GM23338 (cell line): ENCODE data around the gene TNFRSF6B. TPM values are rescaled to one million over a fixed set of nuclear protein-coding genes. Genes with fewer than 3 reads are reported as not detected.

Experiments used
- ATAC-seq: fragments of 200-7000 bp; cut with Tn5 transposase; 3 replicates; pipeline ENCODE4 v1.9.1; 2020
- DNase-seq: peaks from one replicate; pipeline ENCODE4 v3.0.0-alpha.2; 2015; ENCODE audit warnings: low spot score
- H2AFZ ChIP-seq: fragments of 200-600 bp; sonication (generic); 2 replicates; pipeline ENCODE4 v1.8.0; 2016; ENCODE audit warnings: antibody characterized with exemption, mild to moderate bottlenecking, moderate library complexity
- H3F3A ChIP-seq: fragments of 200-600 bp; sonication (generic); replicated peaks from 2 replicates; pipeline ENCODE4 v1.8.0; 2017; ENCODE audit warnings: antibody characterized with exemption, mixed run types, low read depth
- H3K27ac ChIP-seq: fragments of 200-600 bp; sonication (generic); 2 replicates; pipeline ENCODE4 v1.6.1; 2016; ENCODE audit warnings: low read depth
- H3K27me3 ChIP-seq: fragments of 200-600 bp; sonication (generic); 2 replicates; pipeline ENCODE4 v1.8.0; 2016; ENCODE audit warnings: mild to moderate bottlenecking, mixed run types, moderate library complexity; ENCODE audit not compliant: insufficient read depth
- H3K36me3 ChIP-seq: fragments of 200-600 bp; sonication (generic); 2 replicates; pipeline ENCODE4 v1.8.0; 2016; ENCODE audit warnings: mild to moderate bottlenecking; ENCODE audit not compliant: insufficient read depth
- H3K4me1 ChIP-seq: fragments of 200-600 bp; sonication (generic); 2 replicates; pipeline ENCODE4 v1.8.0; 2016; ENCODE audit warnings: mild to moderate bottlenecking, moderate library complexity; ENCODE audit not compliant: insufficient read depth
- H3K4me2 ChIP-seq: fragments of 200-600 bp; sonication (generic); 2 replicates; pipeline ENCODE4 v1.7.1; 2017; ENCODE audit warnings: mixed run types
- H3K4me3 ChIP-seq: fragments of 200-600 bp; sonication (generic); 2 replicates; pipeline ENCODE4 v1.6.1; 2016; ENCODE audit warnings: mixed run types
- H3K79me2 ChIP-seq: fragments of 200-600 bp; sonication (generic); replicated peaks from 2 replicates; pipeline ENCODE4 v1.8.0; 2017; ENCODE audit warnings: mild to moderate bottlenecking; ENCODE audit not compliant: insufficient read depth
- H3K9me2 ChIP-seq: fragments of 200-600 bp; sonication (generic); 2 replicates; pipeline ENCODE4 v1.8.0; 2017; ENCODE audit not compliant: insufficient read depth
- H4K20me1 ChIP-seq: fragments of 200-600 bp; sonication (generic); replicated peaks from 2 replicates; pipeline ENCODE4 v1.8.0; 2017; ENCODE audit warnings: mild to moderate bottlenecking; ENCODE audit not compliant: insufficient read depth
- H3K27ac Mint-ChIP-seq: 2 replicates; pipeline ENCODE4 v1.8.0; 2020; ENCODE audit warnings: inconsistent platforms, mild to moderate bottlenecking, moderate library complexity, mixed read lengths
- H3K27me3 Mint-ChIP-seq: 3 replicates; pipeline ENCODE4 v1.8.0; 2022; ENCODE audit warnings: low read depth, mild to moderate bottlenecking, moderate library complexity, mixed read lengths, inconsistent platforms; ENCODE audit not compliant: insufficient read depth, poor library complexity
- H3K36me3 Mint-ChIP-seq: 3 replicates; pipeline ENCODE4 v1.8.0; 2021; ENCODE audit warnings: low read depth, mild to moderate bottlenecking, inconsistent platforms, moderate library complexity, mixed read lengths
- H3K4me1 Mint-ChIP-seq: 3 replicates; pipeline ENCODE4 v1.8.0; 2020; ENCODE audit warnings: mild to moderate bottlenecking, inconsistent platforms, mixed read lengths
- H3K4me3 Mint-ChIP-seq: 3 replicates; pipeline ENCODE4 v1.8.0; 2021; ENCODE audit warnings: moderate library complexity, mild to moderate bottlenecking, inconsistent platforms, mixed read lengths
- H3K9me3 Mint-ChIP-seq: 3 replicates; pipeline ENCODE4 v1.8.0; 2020; ENCODE audit warnings: moderate library complexity, mild to moderate bottlenecking, inconsistent platforms, mixed read lengths
- EZH2 ChIP-seq: fragments of 200-600 bp; sonication (generic); IDR thresholded peaks from one replicate; pipeline ENCODE4 v1.8.0; 2017; ENCODE audit warnings: antibody characterized with exemption, mild to moderate bottlenecking, low read depth; ENCODE audit not compliant: unreplicated experiment
- JUNB ChIP-seq: IDR thresholded peaks from one replicate; pipeline ENCODE4 v1.6.1; 2016; ENCODE audit warnings: antibody characterized with exemption; ENCODE audit not compliant: unreplicated experiment
- NANOG ChIP-seq: IDR thresholded peaks from 2 replicates; pipeline ENCODE4 v1.6.1; 2016; ENCODE audit warnings: antibody characterized with exemption, borderline replicate concordance
- POLR2AphosphoS5 ChIP-seq: IDR thresholded peaks from 2 replicates; pipeline ENCODE4 v1.6.1; 2016; ENCODE audit warnings: antibody characterized with exemption, low read depth
- ZNF114 ChIP-seq: fragments of 250-450 bp; sonication (Bioruptor Pico); IDR thresholded peaks from 2 replicates; pipeline ENCODE4 v1.5.0; 2020; ENCODE audit warnings: mild to moderate bottlenecking, moderate library complexity
- ZNF331 ChIP-seq: fragments of 250-450 bp; sonication (Bioruptor Pico); IDR thresholded peaks from 2 replicates; pipeline ENCODE4 v1.5.0; 2020; ENCODE audit warnings: low read depth, mild to moderate bottlenecking, moderate library complexity
- polyA plus RNA-seq: library from polyadenylated mRNA; unstranded; fragments of >200 nt; fragmentation: Nextera tagmentation; extraction: Ambion mirVana; gene quantifications from 2 replicates; pipeline ENCODE4 v1.2.1, GENCODE V29; 2016
- total RNA-seq: library from RNA; depleted of rRNA; stranded (reverse); fragments of >200 nt; shearing (Covaris generic); gene quantifications from 2 replicates; pipeline ENCODE4 v1.2.3, GENCODE V29; 2014
- TF ChIP-seq, protein P1 (sequence below): IDR thresholded peaks from 2 replicates; pipeline ENCODE4 v1.6.1; 2016; ENCODE audit warnings: antibody characterized with exemption

The TNFRSF6B gene
- total and polyA plus RNA-seq, 2 experiments from 2014 or later, result 0.28 TPM; not detected in 1

DNA sequence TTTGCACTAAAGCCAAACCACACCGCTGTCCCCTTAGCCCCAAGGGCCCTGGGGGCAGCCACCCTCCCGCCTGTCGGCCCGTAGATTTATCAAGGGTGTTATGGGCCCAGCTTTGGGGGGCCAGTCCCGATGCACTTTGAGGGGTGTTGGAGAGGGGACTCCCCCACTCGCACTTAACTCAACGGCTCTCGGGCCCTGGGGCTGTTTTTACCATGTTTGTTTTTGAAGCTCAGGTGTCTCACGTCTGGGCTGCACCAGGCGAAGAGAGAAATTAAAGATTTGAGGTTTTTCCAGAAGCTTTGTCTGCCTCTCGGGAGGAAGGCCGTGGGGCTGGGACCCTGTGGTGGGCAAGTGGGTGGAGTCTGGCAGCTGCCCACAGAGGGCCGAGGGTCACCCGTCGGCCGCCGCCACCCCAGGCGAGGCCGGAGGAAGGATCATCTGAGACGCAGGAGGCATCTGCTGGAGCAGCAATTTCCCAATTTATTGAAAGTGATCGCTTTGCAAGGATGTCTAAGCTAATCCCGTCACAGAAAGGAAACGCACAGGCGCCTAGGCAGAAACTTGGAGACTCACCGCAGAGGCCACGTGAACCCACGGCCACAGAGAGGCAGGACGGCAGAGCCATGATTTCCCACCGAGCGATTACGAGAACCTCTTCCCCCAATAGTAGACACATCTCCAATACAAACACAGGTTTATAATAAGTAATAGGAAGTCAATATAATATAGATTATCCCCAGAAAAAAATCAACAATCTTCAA, 46.9 kb downstream of the TNFRSF6B start:
- no peaks in the 10 kb centered on the region for H3K9me2 ChIP-seq
- Mint-ChIP-seq H3K4me1 (no peaks in the 10 kb centered on the region; the same call in 2 of the 3 replicates), H3K27ac (no peak overlapping the region), H3K27me3 (peaks cover 5% of the 10 kb centered on the region), H3K36me3 (peaks cover 8% of the 10 kb centered on the region), H3K9me3 (no peaks in the 10 kb centered on the region; the same call in 2 of the 3 replicates), H3K4me3 (no peak overlapping the region; the same call in 2 of the 3 replicates)
- peaks cover 14% of the 10 kb centered on the region; the same call in 1 of the 2 replicates for H3F3A ChIP-seq
- ATAC-seq, result no peak
- H3K27me3 ChIP-seq, result peaks cover 2% of the 10 kb centered on the region; the same call in 1 of the 2 replicates
- H2AFZ ChIP-seq, result no peak overlapping the region
- no peak for DNase-seq
- TF ChIP-seq JUNB, result no peak
- TF ChIP-seq EZH2, result no peak
- TF ChIP-seq, protein P1, sequence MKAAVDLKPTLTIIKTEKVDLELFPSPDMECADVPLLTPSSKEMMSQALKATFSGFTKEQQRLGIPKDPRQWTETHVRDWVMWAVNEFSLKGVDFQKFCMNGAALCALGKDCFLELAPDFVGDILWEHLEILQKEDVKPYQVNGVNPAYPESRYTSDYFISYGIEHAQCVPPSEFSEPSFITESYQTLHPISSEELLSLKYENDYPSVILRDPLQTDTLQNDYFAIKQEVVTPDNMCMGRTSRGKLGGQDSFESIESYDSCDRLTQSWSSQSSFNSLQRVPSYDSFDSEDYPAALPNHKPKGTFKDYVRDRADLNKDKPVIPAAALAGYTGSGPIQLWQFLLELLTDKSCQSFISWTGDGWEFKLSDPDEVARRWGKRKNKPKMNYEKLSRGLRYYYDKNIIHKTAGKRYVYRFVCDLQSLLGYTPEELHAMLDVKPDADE, result no peak
- no peak overlapping the region for H3K4me3 ChIP-seq
- 0 out of 2 replicates have a peak overlapping the region, but pooled peaks have one; percentile 63 for H3K27ac ChIP-seq
- H3K4me1 ChIP-seq, result peaks cover 7% of the 10 kb centered on the region; the same call in 1 of the 2 replicates
- H3K79me2 ChIP-seq, result no peaks in the 10 kb centered on the region
- no peaks in the 10 kb centered on the region for H3K36me3 ChIP-seq
- H4K20me1 ChIP-seq, result no peaks in the 10 kb centered on the region
- no peak overlapping the region for H3K4me2 ChIP-seq

DNA sequence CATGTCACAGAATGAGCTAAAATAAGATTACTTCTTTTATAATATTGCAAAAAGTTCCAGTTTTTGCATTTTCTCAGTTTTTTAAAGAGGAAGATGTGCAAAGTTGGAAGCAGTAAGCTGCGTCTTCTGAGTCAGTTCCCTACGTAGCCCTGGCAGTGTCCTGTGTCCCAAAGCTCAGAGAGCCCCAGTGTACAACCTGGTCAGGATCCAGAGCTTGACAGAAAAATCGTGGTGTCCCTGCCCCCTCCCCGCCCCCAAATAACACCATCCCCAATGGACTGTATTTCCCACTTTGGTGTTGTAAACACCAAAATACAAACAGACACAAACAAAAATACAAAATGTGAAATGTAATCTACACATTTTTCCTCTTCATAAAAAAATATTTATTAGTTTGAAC, 47.7 kb downstream of the TNFRSF6B start:
- no peaks in the 10 kb centered on the region; the same call in 2 of the 3 replicates for H3K9me3 Mint-ChIP-seq
- no peaks in the 10 kb centered on the region; the same call in 2 of the 3 replicates for H3K4me1 Mint-ChIP-seq
- Histone ChIP-seq H3K27me3 (no peaks in the 10 kb centered on the region), H3K36me3 (no peaks in the 10 kb centered on the region), H3K4me1 (peaks cover 7% of the 10 kb centered on the region; the same call in 1 of the 2 replicates), H3K4me2 (no peak overlapping the region), H3K9me2 (no peaks in the 10 kb centered on the region), H3F3A (peaks cover 14% of the 10 kb centered on the region; the same call in 1 of the 2 replicates), H4K20me1 (no peaks in the 10 kb centered on the region), H3K27ac (no peak overlapping the region), H3K4me3 (no peak overlapping the region), H2AFZ (no peak overlapping the region), H3K79me2 (no peaks in the 10 kb centered on the region)
- H3K4me3 Mint-ChIP-seq, result no peak overlapping the region
- H3K27me3 Mint-ChIP-seq, result peaks cover 3% of the 10 kb centered on the region
- peaks cover 8% of the 10 kb centered on the region for H3K36me3 Mint-ChIP-seq
- H3K27ac Mint-ChIP-seq, result no peak overlapping the region
- DNase-seq (no peak), ATAC-seq (no peak)
- no peak for TF ChIP-seq ZNF114 (CRISPR knock-in tag)
- no peak for TF ChIP-seq NANOG
- TF ChIP-seq ZNF331 (CRISPR knock-in tag), result no peak
- no peak for TF ChIP-seq EZH2

DNA sequence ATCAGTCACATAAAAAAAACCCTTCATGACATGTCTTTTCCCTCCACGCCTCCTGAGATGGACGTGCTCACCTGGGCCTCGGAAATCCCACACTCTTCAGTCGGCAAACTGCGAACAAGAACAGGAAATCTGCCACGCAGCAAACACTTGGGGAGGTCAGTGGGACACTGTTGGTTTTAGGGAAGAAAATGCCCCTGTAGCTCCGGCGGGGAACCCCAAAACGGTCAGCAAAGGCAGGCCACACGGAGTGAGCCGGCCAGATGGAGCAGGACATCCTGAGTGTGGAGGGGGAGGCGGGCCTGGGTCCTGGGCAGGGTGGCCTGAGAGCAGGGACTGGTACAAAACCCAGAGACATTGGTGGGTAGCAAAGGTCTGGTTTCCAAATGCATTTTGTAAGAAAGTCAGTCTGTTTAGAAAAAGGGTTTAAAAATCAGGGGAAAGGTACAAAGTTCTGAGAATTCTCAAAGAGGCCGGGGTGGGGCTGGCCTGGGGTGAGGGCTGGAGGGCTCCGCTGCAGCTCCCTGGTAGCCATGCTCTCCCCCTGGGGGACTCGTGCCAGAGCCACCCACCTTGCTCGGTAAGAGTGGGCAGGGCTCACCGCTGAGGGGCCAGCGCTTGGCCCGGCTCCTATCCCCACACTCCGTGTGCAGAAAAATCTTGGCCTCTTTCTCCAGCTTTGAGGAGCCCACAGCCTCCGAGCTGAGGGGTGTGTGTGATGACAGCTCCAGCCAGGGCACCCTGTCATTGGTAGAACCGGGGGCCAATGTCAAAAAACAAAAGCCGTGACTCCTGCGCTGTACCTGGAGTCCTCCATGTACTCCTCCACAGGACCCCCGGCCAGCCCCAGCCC, 48.3 kb downstream of the TNFRSF6B start:
- no peak overlapping the region for H3K4me3 ChIP-seq
- DNase-seq (no peak), ATAC-seq (no peak)
- TF ChIP-seq POLR2AphosphoS5 (peak; percentile 32; the same call in 1 of the 2 replicates), NANOG (no peak)
- H3F3A ChIP-seq, result peaks cover 15% of the 10 kb centered on the region; the same call in 1 of the 2 replicates
- H4K20me1 ChIP-seq, result no peaks in the 10 kb centered on the region
- Mint-ChIP-seq H3K27ac (no peak overlapping the region), H3K9me3 (no peaks in the 10 kb centered on the region; the same call in 2 of the 3 replicates), H3K4me1 (no peaks in the 10 kb centered on the region; the same call in 2 of the 3 replicates), H3K4me3 (no peak overlapping the region), H3K36me3 (peaks cover 8% of the 10 kb centered on the region), H3K27me3 (peaks cover 3% of the 10 kb centered on the region)
- H3K4me1 ChIP-seq, result peaks cover 7% of the 10 kb centered on the region; the same call in 1 of the 2 replicates
- no peaks in the 10 kb centered on the region for H3K9me2 ChIP-seq
- no peaks in the 10 kb centered on the region for H3K27me3 ChIP-seq
- no peaks in the 10 kb centered on the region for H3K36me3 ChIP-seq
- H2AFZ ChIP-seq, result no peak overlapping the region
- H3K79me2 ChIP-seq, result no peaks in the 10 kb centered on the region
- H3K27ac ChIP-seq, result peak overlapping the region; percentile 59; the same call in 1 of the 2 replicates
- no peak overlapping the region for H3K4me2 ChIP-seq
